ENCODE measurements around the gene CHGA. TPM values are rescaled to one million over a fixed set of nuclear protein-coding genes. Genes with fewer than 3 reads are reported as not detected.

The CHGA gene
- total RNA-seq, 1 donor from 2014 or later = 0.67 TPM

GRCh38 chr14:92940543-92940942, 17.6 kb downstream of the CHGA start:
- peaks cover 2% of the 10 kb centered on the region for H3K4me1 Mint-ChIP-seq (ENCODE audit: unreplicated experiment)
- peaks cover 15% of the 10 kb centered on the region for H3K27me3 Mint-ChIP-seq (ENCODE audit: unreplicated experiment)
- H3K36me3 Mint-ChIP-seq (ENCODE audit: low read depth, unreplicated experiment) = peaks cover 7% of the 10 kb centered on the region
- H3K27ac Mint-ChIP-seq (ENCODE audit: unreplicated experiment) = no peak overlapping the region
- H3K4me3 Mint-ChIP-seq (ENCODE audit: unreplicated experiment) = no peak overlapping the region
- H3K9me3 Mint-ChIP-seq (ENCODE audit: unreplicated experiment) = no peaks in the 10 kb centered on the region
- no peak for TF ChIP-seq CTCF (IDR thresholded peaks at IDR 0.05; ENCODE audit: unreplicated experiment)
- DNase-seq (ENCODE audit: low spot score) = no peak

GRCh38 chr14:92941531-92941930, 18.6 kb downstream of the CHGA start:
- H3K36me3 Mint-ChIP-seq (ENCODE audit: low read depth, unreplicated experiment) = peaks cover 11% of the 10 kb centered on the region

GRCh38 chr14:92942136-92942535, 19.2 kb downstream of the CHGA start:
- Mint-ChIP-seq H3K9me3 (ENCODE audit: unreplicated experiment) (no peaks in the 10 kb centered on the region), H3K4me3 (ENCODE audit: unreplicated experiment) (no peak overlapping the region), H3K27me3 (ENCODE audit: unreplicated experiment) (peaks cover 12% of the 10 kb centered on the region), H3K27ac (ENCODE audit: unreplicated experiment) (no peak overlapping the region), H3K4me1 (ENCODE audit: unreplicated experiment) (peaks cover 2% of the 10 kb centered on the region), H3K36me3 (ENCODE audit: low read depth, unreplicated experiment) (peaks cover 11% of the 10 kb centered on the region)
- DNase-seq (ENCODE audit: low spot score) = no peak
- no peak for TF ChIP-seq CTCF (IDR thresholded peaks at IDR 0.05; ENCODE audit: unreplicated experiment)

More at GRCh38 chr14:92941531-92941930, 18.6 kb downstream of the CHGA start:
- Mint-ChIP-seq H3K4me1 (ENCODE audit: unreplicated experiment) (peaks cover 2% of the 10 kb centered on the region), H3K4me3 (ENCODE audit: unreplicated experiment) (no peak overlapping the region), H3K27me3 (ENCODE audit: unreplicated experiment) (peaks cover 12% of the 10 kb centered on the region), H3K9me3 (ENCODE audit: unreplicated experiment) (no peaks in the 10 kb centered on the region), H3K27ac (ENCODE audit: unreplicated experiment) (no peak overlapping the region)
- no peak for DNase-seq (ENCODE audit: low spot score)
- no peak for TF ChIP-seq CTCF (IDR thresholded peaks at IDR 0.05; ENCODE audit: unreplicated experiment)

GRCh38 chr14:92942576-92942975, 19.6 kb downstream of the CHGA start:
- H3K9me3 Mint-ChIP-seq (ENCODE audit: unreplicated experiment) = no peaks in the 10 kb centered on the region
- no peak overlapping the region for H3K4me3 Mint-ChIP-seq (ENCODE audit: unreplicated experiment)
- H3K36me3 Mint-ChIP-seq (ENCODE audit: low read depth, unreplicated experiment) = peaks cover 11% of the 10 kb centered on the region
- no peak for TF ChIP-seq CTCF (IDR thresholded peaks at IDR 0.05; ENCODE audit: unreplicated experiment)
- no peak overlapping the region for H3K27ac Mint-ChIP-seq (ENCODE audit: unreplicated experiment)
- peaks cover 12% of the 10 kb centered on the region for H3K27me3 Mint-ChIP-seq (ENCODE audit: unreplicated experiment)
- DNase-seq (ENCODE audit: low spot score) = no peak
- H3K4me1 Mint-ChIP-seq (ENCODE audit: unreplicated experiment) = peaks cover 2% of the 10 kb centered on the region

- Mint-ChIP-seq H3K4me1 (ENCODE audit: unreplicated experiment) (peaks cover 2% of the 10 kb centered on the region), H3K4me3 (ENCODE audit: unreplicated experiment) (no peak overlapping the region), H3K27ac (ENCODE audit: unreplicated experiment) (no peak overlapping the region), H3K36me3 (ENCODE audit: low read depth, unreplicated experiment) (peaks cover 11% of the 10 kb centered on the region), H3K9me3 (ENCODE audit: unreplicated experiment) (no peaks in the 10 kb centered on the region), H3K27me3 (ENCODE audit: unreplicated experiment) (peaks cover 14% of the 10 kb centered on the region)
- TF ChIP-seq CTCF (IDR thresholded peaks at IDR 0.05; ENCODE audit: unreplicated experiment) = no peak
- no peak for DNase-seq (ENCODE audit: low spot score)
These were observed 20.2 kb downstream of the CHGA start for GRCh38 chr14:92942976-92943710.
